ENCODE measurements around the gene JARID2. TPM values are rescaled to one million over a fixed set of nuclear protein-coding genes. Genes with fewer than 3 reads are reported as not detected.

Gene JARID2
- total and polyA plus RNA-seq, 10 of the 15 experiments (the other 5 are each of a cell fraction or from before 2014, with no cell fraction given): 4.2 to 21.6 (median 11.7) TPM

DNA sequence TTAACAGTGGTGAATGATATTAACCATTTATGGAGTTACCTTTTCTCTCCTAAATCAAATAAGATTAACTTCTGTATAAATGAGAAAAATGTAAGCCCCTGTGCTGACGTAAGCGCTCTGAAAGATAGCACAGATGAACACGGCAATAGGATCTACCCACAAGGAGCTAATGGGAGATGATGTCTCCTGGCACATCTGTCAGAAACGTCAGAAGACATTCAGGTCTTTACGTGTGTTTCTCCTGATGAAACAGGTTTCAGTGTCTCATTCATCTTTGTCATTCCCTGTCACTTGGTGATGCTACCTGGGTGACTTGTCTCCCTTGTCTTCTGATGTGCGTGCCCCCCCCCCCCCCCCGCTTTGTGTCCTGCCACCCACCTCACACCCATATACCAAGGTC, 227.3 kb downstream of the JARID2 start (continued):
- TF ChIP-seq, protein P1, sequence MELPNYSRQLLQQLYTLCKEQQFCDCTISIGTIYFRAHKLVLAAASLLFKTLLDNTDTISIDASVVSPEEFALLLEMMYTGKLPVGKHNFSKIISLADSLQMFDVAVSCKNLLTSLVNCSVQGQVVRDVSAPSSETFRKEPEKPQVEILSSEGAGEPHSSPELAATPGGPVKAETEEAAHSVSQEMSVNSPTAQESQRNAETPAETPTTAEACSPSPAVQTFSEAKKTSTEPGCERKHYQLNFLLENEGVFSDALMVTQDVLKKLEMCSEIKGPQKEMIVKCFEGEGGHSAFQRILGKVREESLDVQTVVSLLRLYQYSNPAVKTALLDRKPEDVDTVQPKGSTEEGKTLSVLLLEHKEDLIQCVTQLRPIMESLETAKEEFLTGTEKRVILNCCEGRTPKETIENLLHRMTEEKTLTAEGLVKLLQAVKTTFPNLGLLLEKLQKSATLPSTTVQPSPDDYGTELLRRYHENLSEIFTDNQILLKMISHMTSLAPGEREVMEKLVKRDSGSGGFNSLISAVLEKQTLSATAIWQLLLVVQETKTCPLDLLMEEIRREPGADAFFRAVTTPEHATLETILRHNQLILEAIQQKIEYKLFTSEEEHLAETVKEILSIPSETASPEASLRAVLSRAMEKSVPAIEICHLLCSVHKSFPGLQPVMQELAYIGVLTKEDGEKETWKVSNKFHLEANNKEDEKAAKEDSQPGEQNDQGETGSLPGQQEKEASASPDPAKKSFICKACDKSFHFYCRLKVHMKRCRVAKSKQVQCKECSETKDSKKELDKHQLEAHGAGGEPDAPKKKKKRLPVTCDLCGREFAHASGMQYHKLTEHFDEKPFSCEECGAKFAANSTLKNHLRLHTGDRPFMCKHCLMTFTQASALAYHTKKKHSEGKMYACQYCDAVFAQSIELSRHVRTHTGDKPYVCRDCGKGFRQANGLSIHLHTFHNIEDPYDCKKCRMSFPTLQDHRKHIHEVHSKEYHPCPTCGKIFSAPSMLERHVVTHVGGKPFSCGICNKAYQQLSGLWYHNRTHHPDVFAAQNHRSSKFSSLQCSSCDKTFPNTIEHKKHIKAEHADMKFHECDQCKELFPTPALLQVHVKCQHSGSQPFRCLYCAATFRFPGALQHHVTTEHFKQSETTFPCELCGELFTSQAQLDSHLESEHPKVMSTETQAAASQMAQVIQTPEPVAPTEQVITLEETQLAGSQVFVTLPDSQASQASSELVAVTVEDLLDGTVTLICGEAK (IDR thresholded peaks at IDR 0.05; ENCODE audit: borderline replicate concordance): no peak

DNA sequence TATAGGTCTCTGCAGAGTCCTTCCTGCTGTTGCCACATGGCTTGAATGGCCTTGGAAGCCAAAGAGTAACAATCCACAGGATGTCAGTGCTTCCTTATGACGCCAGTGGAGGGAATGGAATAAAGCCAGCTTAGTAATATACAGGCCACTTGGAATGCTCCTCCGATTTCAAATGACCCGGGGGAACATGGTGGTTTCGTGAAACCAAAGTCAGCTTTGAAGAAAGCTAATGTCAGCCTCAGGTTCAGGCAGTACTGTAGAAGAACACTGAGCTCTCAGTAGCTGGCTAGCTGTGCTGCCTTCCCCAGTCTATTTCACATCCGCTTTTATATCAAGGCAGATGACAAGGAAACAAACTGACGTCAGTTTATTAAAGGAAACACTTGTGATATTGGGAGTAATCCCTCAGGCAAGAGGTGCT, 227.9 kb downstream of the JARID2 start:
- ChIA-PET POLR2A (no interaction called here), CTCF (interaction anchor here (1.5 to 4.1 kb wide), 3 partner anchors 10 to 17 kb away, joined by 3 to 13 read pairs (median 7); no protein-coding TSS in a partner anchor), RAD21 (ENCODE audit: unreplicated experiment) (interaction anchor here (0.6 to 1.4 kb wide), 2 partner anchors 11 to 1348 kb away, joined by 3 read pairs; no protein-coding TSS in a partner anchor), SMC1A (ENCODE audit: uncharacterized antibody, unreplicated experiment) (interaction anchor here (0.5 to 1.8 kb wide), 4 partner anchors 10 to 221 kb away, joined by 3 to 7 read pairs (median 5); no protein-coding TSS in a partner anchor)
- no peak overlapping the region for H3K4me2 ChIP-seq (ENCODE audit: control insufficient read depth, insufficient read depth)
- no peaks in the 10 kb centered on the region for H3K9me3 ChIP-seq (replicated peaks; ENCODE audit: control insufficient read depth, insufficient read depth, low read length)
- H2AFZ ChIP-seq (ENCODE audit: control insufficient read depth, low read depth, low read length): no peak overlapping the region
- no peaks in the 10 kb centered on the region for H4K20me1 ChIP-seq (ENCODE audit: control insufficient read depth, insufficient read depth)
- no peak overlapping the region for H3K9ac ChIP-seq (ENCODE audit: control insufficient read depth, insufficient read depth, low read length)
- BruUV-seq (replicated peaks): no TSS peak
- H3K36me3 ChIP-seq (ENCODE audit: control insufficient read depth in 2 of 2, insufficient read depth in 2 of 2, low read length in 1 of 2): peaks cover 16 to 24% of the 10 kb centered on the region in 2 experiments
- H3K27ac ChIP-seq (ENCODE audit: control insufficient read depth, insufficient read depth): no peak overlapping the region
- in situ Hi-C loops (cut with MboI): loop anchor here (25.0 kb wide), 1 partner anchor 1561 kb away; the partner anchor contains the start of gene RNF182
- no peak for DNase-seq (ENCODE audit: low read depth, low spot score)
- ATAC-seq: no peak
- FAIRE-seq: no peak
- 93% methylated on average over 6 of the region's 6 CpGs for WGBS (ENCODE audit: insufficient coverage, insufficient replicate concordance, low lambda C conversion rate, missing lambda C conversion rate)
- H3K4me3 ChIP-seq: no peak overlapping the region
- intact Hi-C loops (cut with micrococcal nuclease; ENCODE audit: unreplicated experiment): no loop called here
- no peaks in the 10 kb centered on the region for H3K4me1 ChIP-seq (ENCODE audit: control insufficient read depth, insufficient read depth, low read length)
- H3K27me3 ChIP-seq (replicated peaks in 1 of 2; ENCODE audit: control insufficient read depth in 2 of 2, insufficient read depth in 2 of 2, low read length in 1 of 2): no peaks in the 10 kb centered on the region
- peaks cover 2% of the 10 kb centered on the region for H3K79me2 ChIP-seq (ENCODE audit: control insufficient read depth, insufficient read depth, low read length)
- TF ChIP-seq USF1 (IDR thresholded peaks at IDR 0.05; ENCODE audit: borderline replicate concordance, extremely low read length, insufficient read depth, low read depth, low read length) (no peak), SMARCA5 (IDR thresholded peaks at IDR 0.05) (no peak), CBX5 (IDR thresholded peaks at IDR 0.05; ENCODE audit: low read depth) (no peak), RCOR1 (conservative IDR thresholded peaks at IDR 0.05; ENCODE audit: low read depth, low read length) (no peak), ETV6 (conservative IDR thresholded peaks at IDR 0.05 in 1 of 2, IDR thresholded peaks at IDR 0.05 in 1 of 2; ENCODE audit: borderline replicate concordance in 1 of 2, low read depth in 1 of 2) (no peak), MYB (IDR thresholded peaks at IDR 0.05; ENCODE audit: borderline replicate concordance, low read depth, low read length) (no peak), HDGF (IDR thresholded peaks at IDR 0.05) (no peak), ZBTB33 (IDR thresholded peaks at IDR 0.05) (no peak), RELA (IDR thresholded peaks at IDR 0.05; ENCODE audit: borderline replicate concordance, partially characterized antibody) (no peak), NR2F1 (conservative IDR thresholded peaks at IDR 0.05) (no peak), BHLHE40 (IDR thresholded peaks at IDR 0.05; ENCODE audit: borderline replicate concordance in 1 of 2, low read depth in 2 of 2, low read length in 1 of 2) (no peak)
- TF ChIP-seq, protein P2, sequence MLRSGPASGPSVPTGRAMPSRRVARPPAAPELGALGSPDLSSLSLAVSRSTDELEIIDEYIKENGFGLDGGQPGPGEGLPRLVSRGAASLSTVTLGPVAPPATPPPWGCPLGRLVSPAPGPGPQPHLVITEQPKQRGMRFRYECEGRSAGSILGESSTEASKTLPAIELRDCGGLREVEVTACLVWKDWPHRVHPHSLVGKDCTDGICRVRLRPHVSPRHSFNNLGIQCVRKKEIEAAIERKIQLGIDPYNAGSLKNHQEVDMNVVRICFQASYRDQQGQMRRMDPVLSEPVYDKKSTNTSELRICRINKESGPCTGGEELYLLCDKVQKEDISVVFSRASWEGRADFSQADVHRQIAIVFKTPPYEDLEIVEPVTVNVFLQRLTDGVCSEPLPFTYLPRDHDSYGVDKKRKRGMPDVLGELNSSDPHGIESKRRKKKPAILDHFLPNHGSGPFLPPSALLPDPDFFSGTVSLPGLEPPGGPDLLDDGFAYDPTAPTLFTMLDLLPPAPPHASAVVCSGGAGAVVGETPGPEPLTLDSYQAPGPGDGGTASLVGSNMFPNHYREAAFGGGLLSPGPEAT (IDR thresholded peaks at IDR 0.05; ENCODE audit: low read depth): no peak
